SIG-M5 treated with dmso at 0.1 percent for 504 hours (cell line): ENCODE data around the gene SRPK3.
"Not testable (repeated sequence)": the region's sequence is repeated elsewhere in the genome, so short reads cannot be mapped to it uniquely, and the experiment has no call there.

Experiments used
- DNase-seq: peaks from one replicate; lab custom pipeline; 2025; ENCODE audit not compliant: unreplicated experiment; lab: John Stamatoyannopoulos, UW

The SRPK3 gene

DNA sequence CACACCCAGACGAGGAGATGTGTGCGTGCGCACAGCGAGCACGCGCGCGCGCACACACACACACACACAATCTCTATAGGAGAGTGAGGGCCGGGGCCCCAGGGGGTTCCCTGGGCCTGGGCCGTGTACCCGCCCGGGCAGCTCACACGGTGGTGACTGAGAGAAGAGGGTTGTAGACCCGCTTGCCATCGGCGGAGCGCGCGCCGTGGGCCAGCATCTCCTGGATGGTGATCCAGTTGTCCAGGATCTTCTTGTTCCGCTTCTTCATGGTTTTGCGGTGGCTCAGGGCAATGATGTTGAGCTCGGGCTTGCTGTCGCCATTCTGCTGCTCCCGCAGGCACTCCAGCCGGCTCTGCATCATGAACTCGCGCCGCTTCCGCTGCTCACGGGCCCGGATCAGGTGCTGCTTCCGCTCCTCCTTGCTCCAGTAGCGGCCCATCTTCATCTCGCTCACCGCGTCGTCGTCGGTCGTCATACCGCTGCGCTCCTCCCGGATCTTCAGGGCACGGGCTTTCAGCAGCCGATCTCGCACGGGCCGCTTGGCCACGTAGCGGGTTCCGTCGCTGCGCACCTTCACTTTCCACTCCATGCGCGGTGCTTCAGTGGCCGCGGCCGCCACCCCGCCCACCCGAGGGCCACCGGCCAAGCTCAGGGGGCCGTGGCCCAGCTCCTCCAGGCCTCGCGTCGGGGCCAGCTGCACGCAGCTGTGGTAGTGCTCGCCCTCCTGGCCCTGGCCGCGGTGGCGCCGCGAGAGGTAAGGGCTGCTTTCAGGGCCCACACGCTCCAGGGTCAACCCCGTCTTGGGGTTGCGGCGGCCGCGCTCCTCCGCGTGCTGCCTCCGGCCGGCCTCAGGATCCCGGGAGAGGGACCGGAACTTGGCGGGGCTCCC, 22.6 kb downstream of the SRPK3 start:
- DNase-seq: no peak

DNA sequence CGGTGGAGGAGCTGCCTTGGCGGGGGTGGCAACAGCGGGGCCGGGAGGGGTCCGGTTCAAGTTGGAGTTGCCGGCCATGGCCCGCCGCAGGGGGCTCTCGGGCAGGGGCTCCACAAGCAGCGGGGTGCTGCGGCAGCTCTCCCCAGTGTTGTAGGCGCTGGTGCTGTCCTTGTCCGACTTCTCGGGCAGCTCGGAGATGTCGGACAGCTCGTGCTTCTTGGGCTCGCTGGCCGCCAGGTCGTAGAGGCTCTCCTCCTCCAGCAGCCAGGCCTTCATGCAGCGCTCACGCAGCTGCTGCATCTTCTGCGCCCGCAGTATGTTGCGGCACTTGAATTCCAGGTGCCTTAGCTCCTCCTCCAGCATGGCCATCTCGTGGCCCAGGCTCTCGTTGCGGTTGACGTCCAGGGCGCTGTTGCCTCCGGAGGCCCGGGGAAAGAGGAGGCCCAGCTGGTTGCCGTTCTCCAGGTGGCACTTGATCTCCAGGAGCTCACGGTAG, 23.3 kb downstream of the SRPK3 start:
- no peak for DNase-seq

DNA sequence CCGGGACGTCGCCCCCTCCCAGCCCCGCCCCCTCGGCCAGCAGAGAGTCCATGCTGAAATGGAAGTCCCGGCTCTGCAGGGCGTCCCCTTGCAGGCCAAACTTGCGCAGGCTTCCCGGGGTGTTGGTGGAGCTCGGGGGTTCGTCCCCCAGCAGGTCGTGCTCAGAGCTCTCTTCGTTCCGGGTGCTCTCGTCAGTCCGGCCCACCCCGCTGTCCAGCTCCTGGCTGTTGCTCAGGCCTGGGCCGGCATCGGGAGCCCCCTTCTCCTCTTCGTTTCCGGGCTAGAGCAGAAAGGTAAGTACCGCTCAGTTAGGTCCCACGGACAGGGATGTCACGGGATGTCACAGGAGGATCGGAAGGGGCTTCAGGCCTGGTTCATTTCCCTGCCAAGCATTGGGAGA, 23.8 kb downstream of the SRPK3 start:
- DNase-seq: no peak

DNA sequence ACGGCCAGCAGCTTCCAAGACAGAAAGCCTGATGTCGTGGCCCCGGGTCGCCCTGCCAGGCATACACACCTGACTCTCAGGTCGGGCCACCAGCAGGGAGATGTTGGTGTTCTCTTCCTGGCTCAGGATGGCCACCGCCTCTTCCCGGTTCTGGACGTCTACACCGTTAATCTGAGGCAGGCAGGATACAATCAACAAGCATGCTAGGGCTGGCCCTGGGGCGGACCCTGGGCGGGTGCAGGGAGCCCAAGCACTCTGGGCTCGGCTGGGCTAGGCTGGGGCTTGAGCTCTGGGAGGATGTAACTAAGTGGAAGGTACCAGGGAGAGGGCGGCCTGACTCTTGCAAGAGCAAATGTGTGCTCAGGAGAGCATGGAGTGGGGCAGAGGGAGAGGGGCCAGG, 24.6 kb downstream of the SRPK3 start:
- no peak for DNase-seq

DNA sequence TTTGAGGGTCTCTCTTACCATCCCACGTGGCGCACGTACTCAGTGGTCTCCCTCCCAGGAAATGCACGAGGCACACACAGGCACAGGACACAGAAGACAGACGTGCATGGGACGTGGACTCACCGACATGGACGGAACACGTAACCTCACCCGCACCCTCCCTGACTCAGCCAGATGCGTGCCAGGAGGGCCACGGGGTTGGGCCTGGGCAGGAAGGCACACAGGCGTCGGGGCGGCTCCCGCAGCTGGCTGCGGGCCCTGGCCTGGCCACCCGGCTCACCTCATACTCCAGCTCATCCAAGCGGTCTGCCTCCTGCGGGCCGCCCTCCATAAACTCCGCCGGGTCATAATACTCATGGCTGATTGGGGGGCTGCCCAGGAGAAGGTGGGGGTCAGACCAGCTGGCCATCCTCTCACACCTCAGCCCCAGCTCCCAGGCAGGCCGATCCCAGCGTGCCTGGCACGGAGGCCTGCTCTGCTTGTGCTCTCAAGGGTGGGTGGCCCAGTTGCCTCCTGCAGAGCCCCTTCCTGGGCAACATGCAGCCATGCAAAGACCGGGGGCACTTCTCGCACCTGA, 26.2 kb downstream of the SRPK3 start:
- no peak for DNase-seq

DNA sequence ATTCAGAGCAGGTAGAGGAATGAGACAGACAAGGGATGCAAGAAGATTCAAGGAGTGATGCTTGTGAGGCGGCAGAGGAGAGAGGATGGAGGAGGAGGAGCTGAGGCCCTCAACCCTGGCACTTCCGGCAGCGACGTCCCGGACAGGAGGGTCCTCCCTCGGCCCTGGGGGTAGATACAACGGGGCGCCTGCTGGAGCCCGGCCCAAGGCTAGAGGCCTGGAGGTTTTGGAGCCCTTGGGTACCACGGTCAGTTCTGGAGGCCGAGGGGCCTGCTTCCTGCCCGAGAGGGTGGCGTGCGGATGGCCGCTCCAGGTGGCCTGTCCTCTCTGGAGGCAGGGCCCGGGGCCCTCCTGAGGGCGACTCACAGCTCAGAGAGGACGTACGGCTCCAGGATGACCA, 27.1 kb downstream of the SRPK3 start:
- no peak for DNase-seq

DNA sequence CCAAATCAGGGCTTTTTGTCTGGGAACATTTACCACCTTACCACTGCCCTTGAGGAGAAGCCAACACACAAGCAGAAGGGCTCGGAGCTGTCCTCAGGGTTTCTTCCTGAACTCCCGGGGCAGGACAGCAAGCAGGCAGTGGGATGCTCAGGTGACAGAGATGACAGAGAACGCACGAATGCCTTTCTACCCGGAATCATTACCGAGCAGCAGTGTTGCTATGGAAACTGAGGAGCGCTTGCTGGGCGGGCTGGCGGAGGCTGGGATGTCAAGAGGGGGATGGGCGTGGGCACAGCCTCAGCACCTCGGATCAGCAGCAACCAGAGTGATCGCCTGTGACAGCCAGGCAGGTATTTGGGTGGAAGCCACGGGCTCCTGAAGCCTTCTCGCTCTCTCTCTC, 31.4 kb downstream of the SRPK3 start:
- DNase-seq: no peak

DNA sequence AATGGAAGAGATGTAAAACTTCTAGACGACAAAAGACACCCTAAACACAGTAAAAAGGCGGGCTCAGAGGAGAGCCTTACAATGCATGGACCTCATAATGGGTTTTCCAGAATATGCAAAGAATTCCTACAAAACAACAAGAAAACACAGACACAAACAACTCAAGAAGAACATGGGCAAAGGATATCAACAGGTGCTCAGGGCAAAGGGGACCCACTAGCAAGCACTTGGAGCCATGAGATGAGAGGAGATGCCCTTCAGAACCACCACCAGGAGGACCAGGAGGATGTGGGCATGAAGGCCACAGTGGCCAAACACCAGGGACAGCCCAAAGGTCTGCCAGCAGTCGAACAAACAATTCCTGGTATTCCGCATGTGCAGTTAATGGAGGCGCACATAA, 32.3 kb downstream of the SRPK3 start:
- no peak for DNase-seq

DNA sequence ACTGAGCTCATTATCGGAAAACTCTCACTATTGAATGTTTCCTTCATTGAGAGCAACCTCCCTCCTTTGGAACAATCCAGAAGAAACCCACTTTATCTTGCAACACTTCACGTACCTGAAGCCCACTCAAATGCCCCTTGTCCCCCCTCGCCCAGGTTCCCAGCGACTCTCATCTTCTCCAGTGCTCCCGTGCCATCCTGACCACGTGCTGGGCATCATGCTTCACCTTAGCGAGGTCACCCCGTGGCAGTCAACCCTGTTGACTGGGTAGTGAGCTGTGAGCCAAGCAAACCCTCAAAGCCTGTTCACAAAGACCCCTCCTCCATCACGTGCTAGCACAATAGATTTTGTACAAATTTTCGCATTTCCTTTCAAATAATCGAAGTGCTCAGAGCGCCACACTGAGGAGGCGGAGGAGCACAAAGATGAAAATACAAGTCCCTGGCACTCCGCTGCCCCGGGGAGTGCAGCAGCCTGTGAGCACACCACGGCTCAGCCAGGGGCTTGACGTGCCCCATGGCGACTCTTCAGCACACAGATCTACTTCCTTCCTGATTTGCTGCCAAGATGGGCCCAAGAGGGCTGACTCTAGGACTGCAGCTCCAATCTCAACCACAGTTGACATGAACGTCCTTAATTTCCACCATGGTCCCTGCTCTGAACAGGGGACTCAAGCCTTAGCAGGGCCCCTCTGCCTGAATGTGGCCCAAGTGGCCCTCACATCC, 33.9 kb downstream of the SRPK3 start:
- no peak for DNase-seq

DNA sequence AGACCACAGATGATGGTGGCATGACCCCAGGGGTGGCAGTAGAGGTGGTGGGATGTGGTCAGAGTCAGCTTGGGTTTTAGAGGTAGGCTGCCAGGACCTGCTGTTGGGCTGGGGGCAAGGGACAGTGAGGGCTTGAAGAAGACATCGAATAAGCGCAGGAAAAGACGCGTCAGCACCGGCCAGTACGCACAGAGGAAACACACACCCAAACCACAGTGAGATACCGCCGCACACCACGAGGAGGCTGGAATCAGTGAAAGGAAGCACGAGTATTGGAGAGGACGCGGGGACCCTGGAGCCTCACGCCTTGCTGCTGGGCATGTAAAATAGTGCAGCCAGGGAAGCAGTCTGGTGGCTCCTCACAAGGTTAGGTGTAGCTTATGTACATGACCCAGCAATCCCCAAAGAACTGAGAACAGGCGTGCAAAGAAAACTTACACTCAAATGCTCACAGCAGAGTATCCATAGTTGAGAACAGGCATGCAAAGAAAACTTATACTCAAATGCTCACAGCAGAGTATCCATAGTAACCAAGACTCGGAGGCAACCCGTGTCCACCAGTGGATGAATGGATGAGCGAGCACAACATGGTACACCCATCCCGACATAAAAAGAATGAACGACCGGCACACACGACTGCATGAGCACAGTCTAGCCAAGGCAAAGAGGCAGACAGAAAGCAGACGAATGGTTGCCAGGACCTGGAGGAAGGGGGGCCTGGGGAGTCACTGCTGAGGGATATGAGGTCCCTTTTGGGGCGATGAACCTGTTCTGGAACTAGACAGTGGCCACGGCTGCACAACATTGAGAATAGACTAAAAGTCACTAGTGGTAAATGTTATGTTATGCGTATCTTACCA, 36.2 kb downstream of the SRPK3 start:
- DNase-seq: no peak

DNA sequence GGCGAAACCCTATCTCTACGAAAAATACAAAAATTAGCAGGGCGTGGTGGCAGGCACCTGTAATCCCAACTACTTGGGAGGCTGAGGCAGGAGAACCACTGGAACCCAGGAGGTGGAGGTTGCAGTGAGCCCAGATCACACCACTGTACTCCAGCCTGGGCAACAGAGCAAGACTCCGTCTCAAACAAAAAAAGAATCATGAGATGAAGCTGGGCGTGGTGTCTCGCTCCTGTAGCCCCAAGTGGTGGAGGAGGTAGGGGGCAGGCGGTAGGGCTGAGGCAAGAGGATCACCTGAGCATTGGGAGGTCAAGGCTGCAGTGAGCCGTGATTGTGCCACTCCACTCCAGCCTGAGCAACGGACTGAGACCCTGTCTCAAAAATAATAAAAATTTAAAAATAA, 37.2 kb downstream of the SRPK3 start:
- not testable (repeated sequence) for DNase-seq

DNA sequence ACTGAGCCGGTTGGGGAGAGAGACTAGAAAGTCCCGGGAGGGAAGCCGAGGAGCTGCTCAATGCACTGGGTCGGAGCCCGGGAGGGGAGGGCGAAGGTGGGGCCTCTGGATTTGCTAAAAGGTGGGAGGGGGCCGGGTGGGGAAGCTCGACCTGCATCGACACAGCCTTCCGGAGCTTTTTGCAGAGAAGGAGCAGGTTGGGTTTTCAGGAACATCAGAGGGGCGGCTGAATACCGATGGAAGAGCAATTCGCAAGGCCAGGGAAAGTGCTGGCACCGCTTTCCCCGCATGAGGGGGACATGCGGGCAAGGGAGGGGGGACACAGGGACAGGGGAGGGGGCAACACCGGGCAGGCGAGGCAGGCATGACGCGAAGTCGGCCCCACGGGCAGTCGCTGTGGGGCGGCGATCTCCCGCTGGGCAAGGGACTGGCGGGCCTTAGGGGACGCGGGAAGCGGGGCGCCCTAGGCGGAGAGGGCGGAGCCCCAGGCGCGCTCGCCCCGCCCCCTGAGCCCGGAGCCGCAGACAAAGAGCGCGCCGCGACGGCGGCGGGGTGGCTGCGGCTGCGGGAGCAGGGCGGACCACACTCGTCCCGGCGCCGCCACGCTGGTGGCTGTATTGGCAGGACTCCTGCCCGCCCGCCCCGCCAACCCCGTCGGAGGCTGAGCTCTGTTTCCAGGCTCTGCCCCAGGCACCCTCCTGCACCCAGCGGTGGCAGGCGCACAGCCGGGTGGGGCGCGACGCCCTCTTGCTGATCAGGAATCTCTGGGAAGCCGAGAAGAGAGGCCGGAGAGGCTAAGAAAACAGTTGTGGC, 37.9 kb downstream of the SRPK3 start:
- no peak for DNase-seq

DNA sequence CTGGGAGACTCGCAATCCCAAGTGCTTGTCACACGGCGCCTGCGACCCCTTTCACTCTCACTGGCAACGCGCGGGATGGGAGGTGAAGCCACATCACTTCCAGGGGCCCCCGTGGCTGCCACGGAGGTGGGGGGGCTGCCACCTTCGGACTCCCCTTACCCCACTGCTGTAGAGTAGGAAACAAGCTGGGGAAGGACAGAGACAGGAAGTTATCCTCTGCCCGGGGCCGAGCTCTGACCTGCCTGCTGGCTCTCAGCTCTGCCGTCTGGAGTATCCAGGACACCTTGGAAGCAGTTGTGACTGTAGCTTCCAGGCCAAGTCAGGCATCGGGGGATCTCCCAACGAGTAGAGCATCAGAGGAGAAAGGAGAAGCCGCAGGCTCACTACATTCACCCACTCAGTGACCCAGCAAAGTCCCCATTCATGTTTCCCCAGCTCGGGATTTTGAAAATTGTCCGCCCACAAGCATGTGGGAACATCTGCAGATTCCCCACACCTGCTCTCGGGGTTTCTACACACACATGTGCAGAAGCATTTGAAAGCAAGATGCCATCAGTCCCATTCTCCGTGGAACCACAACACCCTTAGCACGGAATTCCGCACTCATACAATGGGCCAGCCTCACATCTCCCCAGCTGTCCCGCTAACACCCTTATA, 38.7 kb downstream of the SRPK3 start:
- no peak for DNase-seq

DNA sequence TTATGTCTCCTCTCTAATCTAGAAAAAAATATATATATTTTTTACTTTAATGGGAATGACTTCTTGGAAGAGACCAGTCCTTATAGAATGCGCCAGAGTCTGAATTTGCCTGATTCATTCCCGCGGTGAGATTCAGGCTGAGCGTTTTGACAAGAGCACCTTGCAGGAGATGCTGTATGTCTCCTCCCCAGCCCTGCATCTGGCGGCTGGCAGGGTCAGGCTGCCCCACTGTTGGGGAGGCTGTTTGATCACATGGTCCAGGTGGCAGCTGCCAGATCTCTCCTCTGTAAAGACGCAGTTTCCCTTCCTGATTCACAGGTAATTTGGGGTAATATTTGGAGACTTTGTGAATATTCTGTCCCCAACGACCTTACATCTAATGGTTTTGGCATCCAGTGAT, 39.8 kb downstream of the SRPK3 start:
- DNase-seq: no peak

DNA sequence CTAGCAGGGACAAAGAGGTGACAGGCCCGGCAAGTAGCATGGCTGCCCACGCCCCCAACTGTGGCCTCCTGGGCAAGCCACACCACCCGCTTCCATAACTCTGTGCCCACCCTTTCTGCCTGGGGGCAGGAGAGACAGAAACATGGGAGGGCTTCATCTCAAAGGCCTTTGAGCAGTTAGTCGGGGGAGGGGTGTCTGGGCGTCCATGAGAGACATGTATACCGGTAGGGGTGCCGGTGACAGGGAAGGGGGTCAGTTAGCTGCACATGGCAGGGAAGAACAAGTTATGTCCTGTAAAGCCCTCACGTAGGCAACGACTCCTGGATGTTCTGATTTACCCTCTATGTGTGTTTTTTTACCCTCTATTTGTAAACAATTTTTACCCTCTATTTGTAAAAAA, 40.2 kb downstream of the SRPK3 start:
- DNase-seq: no peak

DNA sequence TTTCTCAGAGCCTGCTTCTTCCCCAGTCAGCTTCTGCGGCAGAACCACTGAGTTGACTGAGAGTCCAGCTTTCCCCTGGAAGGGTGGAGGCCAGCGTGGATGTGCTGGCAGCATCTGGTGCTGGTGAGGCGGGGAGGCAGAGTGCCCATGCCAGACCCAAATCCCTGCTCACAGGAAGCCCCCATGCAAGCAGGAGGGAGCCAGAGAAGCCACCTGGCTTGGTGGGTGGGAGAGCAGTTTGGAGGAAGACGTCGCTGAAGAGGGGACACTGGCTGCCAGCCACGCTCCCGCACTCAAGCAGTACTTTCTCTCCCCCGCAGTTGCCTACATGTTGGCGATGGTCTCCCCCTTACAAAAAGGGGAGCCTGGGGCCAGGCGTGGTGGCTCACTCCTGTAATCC, 43.5 kb downstream of the SRPK3 start:
- DNase-seq: no peak

DNA sequence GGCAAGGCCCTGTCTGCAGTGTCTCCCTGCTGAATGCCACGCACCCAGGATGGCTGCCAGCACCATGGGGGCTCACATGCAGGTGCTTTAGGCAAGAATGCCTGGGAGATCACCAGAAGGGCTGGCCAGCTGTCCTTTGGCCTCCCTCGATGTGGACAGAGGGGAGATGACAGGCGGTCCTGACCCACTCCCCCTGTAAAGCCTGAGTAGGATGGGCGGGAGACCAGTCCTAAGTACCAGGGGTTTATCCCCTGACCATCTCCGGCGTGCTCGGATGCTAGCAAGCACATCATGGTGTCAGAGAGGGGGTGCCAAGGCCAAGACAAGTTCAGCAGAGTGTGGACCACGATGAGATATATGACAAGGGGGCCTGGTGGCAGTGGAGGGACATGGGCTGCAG, 44.2 kb downstream of the SRPK3 start:
- DNase-seq: no peak

DNA sequence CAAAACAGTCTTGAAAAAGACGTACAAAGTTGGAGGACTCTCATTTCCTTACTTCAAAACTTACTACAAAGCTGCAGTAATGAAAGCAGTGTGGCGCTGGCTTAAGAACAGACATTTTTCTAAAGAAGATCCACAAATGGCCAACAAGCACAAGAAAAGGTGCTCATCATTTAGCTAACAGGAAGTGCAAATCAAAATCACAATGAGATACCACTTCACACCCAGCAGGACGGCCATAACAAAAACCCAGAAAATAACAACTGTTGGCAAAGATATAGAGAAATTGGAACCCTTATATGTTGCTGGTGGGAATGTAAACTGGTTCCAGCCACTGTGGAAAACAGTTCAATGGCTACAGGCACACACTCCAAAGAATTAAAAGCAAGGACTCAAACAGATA, 46.2 kb downstream of the SRPK3 start:
- no peak for DNase-seq

DNA sequence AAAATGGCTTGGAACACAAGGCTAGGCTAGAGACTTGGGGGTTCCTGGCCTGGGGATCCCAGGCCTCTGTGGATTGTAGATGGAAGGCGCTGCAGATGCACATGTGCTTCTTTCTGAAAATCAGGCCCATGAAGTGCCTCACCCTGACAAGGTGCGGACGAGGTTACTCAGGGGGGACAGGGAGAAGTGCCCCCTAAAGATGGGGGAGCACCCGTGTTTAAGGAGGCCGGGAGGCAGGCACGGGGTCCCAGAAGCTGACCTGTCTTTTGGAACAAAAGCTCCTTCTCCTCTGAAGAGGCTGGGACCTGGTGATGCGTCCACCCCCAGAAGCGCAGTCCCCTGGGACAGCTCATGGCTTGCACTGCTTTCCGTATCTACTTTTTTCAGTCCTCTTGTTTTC, 47.1 kb downstream of the SRPK3 start:
- DNase-seq: no peak

DNA sequence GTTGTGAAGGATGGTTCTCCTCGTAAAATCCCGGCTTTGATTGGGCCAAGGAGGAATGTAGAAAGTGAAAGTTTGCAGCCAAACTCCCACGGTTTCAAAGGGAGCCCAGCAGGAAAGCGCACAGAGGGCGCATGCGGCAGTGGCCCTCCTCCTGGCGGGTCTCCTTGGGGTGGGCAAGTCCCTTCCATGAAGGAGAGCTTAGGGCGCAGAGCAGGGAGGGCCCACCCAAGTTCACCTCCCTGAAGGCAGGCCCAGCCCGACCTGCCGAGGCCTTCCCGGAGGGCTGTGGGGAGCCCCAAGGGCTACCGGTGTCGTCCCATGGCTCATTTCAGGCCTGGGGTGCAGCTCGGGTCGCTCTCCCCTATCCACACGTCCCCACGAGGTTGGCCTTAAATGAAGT, 47.5 kb downstream of the SRPK3 start:
- no peak for DNase-seq
